ENCODE data around the gene CNTNAP5.

Gene CNTNAP5

GRCh38 chr2:124883595-124883994 lies 858.5 kb downstream of the CNTNAP5 start:
- no peak for DNase-seq
- no peaks in the 10 kb centered on the region for H3K36me3 ChIP-seq (ENCODE audit: control insufficient read depth, insufficient read depth, low read length)
- no CpG with 5 or more reads among the region's 5 CpGs for whole genome bisulfite sequencing (ENCODE audit: extremely low coverage, insufficient coverage, low lambda C conversion rate)

DNA sequence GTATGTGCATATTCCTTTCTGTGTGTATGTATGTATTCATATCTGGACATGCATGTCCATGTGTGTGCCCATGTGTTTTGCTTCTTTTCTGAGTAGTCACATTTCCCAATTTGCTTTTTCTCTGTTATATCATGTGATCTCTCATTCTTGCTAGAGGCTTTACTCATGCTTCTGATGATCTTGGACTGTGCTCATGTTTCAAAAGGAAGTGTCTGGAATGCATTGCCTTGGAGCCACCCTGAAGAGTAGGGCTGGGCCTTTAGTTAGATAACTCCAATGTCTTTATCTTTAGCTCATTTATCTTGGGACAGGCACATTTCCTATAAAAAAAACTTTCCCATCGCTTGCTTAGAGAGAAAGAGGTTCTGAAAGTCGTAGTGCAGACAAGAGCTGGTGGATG lies 859.2 kb downstream of the CNTNAP5 start:
- WGBS (ENCODE audit: extremely low coverage, insufficient coverage, low lambda C conversion rate): no CpG with 5 or more reads among the region's 2 CpGs
- Histone ChIP-seq H3K56ac (ENCODE audit: low read length) (no peak overlapping the region), H3K4ac (ENCODE audit: low read depth, low read length) (no peak overlapping the region), H2BK15ac (replicated peaks; ENCODE audit: low read depth) (no peak overlapping the region), H3K79me2 (ENCODE audit: control insufficient read depth, insufficient read depth, low read length) (no peaks in the 10 kb centered on the region), H3K18ac (ENCODE audit: low read length) (no peak overlapping the region), H3K4me3 (ENCODE audit: low read length) (no peak overlapping the region), H3K27me3 (ENCODE audit: insufficient read depth, low read length, poor library complexity) (no peaks in the 10 kb centered on the region), H2BK5ac (ENCODE audit: low read length) (no peak overlapping the region), H3K36me3 (ENCODE audit: control insufficient read depth, insufficient read depth, low read length) (no peaks in the 10 kb centered on the region), H3K23ac (ENCODE audit: low read length) (no peak overlapping the region), H4K5ac (ENCODE audit: low read length) (no peak overlapping the region), H2AK5ac (ENCODE audit: low read length) (no peak overlapping the region), H3K27ac (ENCODE audit: low read depth, low read length) (no peak overlapping the region), H3K9ac (ENCODE audit: low read length) (no peak overlapping the region), H3K79me1 (ENCODE audit: low read length) (no peaks in the 10 kb centered on the region), H4K8ac (ENCODE audit: low read depth, low read length) (no peak overlapping the region), H3K4me2 (ENCODE audit: low read length) (no peak overlapping the region), H2BK120ac (ENCODE audit: low read depth, low read length) (no peak overlapping the region), H3K4me1 (ENCODE audit: control insufficient read depth, low read depth, low read length) (no peaks in the 10 kb centered on the region)
- DNase-seq: no peak

More at GRCh38 chr2:124883595-124883994, 858.5 kb downstream of the CNTNAP5 start:
- Histone ChIP-seq H3K27ac (ENCODE audit: low read depth, low read length) (no peak overlapping the region), H3K56ac (ENCODE audit: low read length) (no peak overlapping the region), H3K27me3 (ENCODE audit: insufficient read depth, low read length, poor library complexity) (no peaks in the 10 kb centered on the region), H2BK120ac (ENCODE audit: low read depth, low read length) (no peak overlapping the region), H3K23ac (ENCODE audit: low read length) (no peak overlapping the region), H3K79me2 (ENCODE audit: control insufficient read depth, insufficient read depth, low read length) (no peaks in the 10 kb centered on the region), H3K4ac (ENCODE audit: low read depth, low read length) (no peak overlapping the region), H3K18ac (ENCODE audit: low read length) (no peak overlapping the region), H4K5ac (ENCODE audit: low read length) (no peak overlapping the region), H3K4me1 (ENCODE audit: control insufficient read depth, low read depth, low read length) (no peaks in the 10 kb centered on the region), H3K79me1 (ENCODE audit: low read length) (no peaks in the 10 kb centered on the region), H2AK5ac (ENCODE audit: low read length) (no peak overlapping the region), H3K4me3 (ENCODE audit: low read length) (no peak overlapping the region), H2BK5ac (ENCODE audit: low read length) (no peak overlapping the region), H3K4me2 (ENCODE audit: low read length) (no peak overlapping the region), H2BK15ac (replicated peaks; ENCODE audit: low read depth) (no peak overlapping the region), H4K8ac (ENCODE audit: low read depth, low read length) (no peak overlapping the region), H3K9ac (ENCODE audit: low read length) (no peak overlapping the region)

DNA sequence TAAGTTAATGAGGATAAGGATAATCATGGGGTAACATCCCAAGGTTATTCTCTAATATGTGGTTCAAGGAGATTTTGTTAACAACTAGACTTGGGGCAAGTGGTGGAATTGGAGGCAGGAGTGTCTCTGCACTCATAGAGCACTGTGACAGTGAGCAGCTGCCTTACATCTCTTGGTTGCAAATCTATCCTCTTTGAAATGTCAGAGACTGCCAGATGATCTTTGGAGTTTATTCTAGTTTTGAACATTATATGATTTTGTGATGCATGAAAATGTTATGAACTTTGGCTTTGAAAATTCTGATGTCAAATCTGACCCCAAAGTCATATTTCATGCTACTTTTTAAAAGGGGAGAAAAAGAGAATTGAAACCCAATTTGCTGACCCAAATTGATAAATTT lies 861.1 kb downstream of the CNTNAP5 start:
- DNase-seq: no peak
- H3K36me3 ChIP-seq (ENCODE audit: control insufficient read depth, insufficient read depth, low read length): no peaks in the 10 kb centered on the region
- no peak overlapping the region for H3K18ac ChIP-seq (ENCODE audit: low read length)
- no peak overlapping the region for H2BK5ac ChIP-seq (ENCODE audit: low read length)
- no peaks in the 10 kb centered on the region for H3K79me2 ChIP-seq (ENCODE audit: control insufficient read depth, insufficient read depth, low read length)
- H3K79me1 ChIP-seq (ENCODE audit: low read length): no peaks in the 10 kb centered on the region
- no peak overlapping the region for H3K56ac ChIP-seq (ENCODE audit: low read length)
- H3K23ac ChIP-seq (ENCODE audit: low read length): no peak overlapping the region
- H3K27me3 ChIP-seq (ENCODE audit: insufficient read depth, low read length, poor library complexity): no peaks in the 10 kb centered on the region
- no peak overlapping the region for H4K5ac ChIP-seq (ENCODE audit: low read length)
- no peak overlapping the region for H3K9ac ChIP-seq (ENCODE audit: low read length)
- H2BK15ac ChIP-seq (replicated peaks; ENCODE audit: low read depth): no peak overlapping the region
- no peak overlapping the region for H2BK120ac ChIP-seq (ENCODE audit: low read depth, low read length)
- no peak overlapping the region for H2AK5ac ChIP-seq (ENCODE audit: low read length)
- no peaks in the 10 kb centered on the region for H3K4me1 ChIP-seq (ENCODE audit: control insufficient read depth, low read depth, low read length)
- H3K27ac ChIP-seq (ENCODE audit: low read depth, low read length): no peak overlapping the region
- H3K4me3 ChIP-seq (ENCODE audit: low read length): no peak overlapping the region
- H3K4ac ChIP-seq (ENCODE audit: low read depth, low read length): no peak overlapping the region
- no peak overlapping the region for H3K4me2 ChIP-seq (ENCODE audit: low read length)
- no peak overlapping the region for H4K8ac ChIP-seq (ENCODE audit: low read depth, low read length)

GRCh38 chr2:124887466-124887865 lies 862.4 kb downstream of the CNTNAP5 start:
- Histone ChIP-seq H3K27me3 (ENCODE audit: insufficient read depth, low read length, poor library complexity) (no peaks in the 10 kb centered on the region), H3K56ac (ENCODE audit: low read length) (no peak overlapping the region), H3K9ac (ENCODE audit: low read length) (no peak overlapping the region), H4K5ac (ENCODE audit: low read length) (no peak overlapping the region), H2AK5ac (ENCODE audit: low read length) (no peak overlapping the region), H2BK15ac (replicated peaks; ENCODE audit: low read depth) (no peak overlapping the region), H2BK5ac (ENCODE audit: low read length) (no peak overlapping the region), H3K36me3 (ENCODE audit: control insufficient read depth, insufficient read depth, low read length) (no peaks in the 10 kb centered on the region), H4K8ac (ENCODE audit: low read depth, low read length) (no peak overlapping the region), H3K4me1 (ENCODE audit: control insufficient read depth, low read depth, low read length) (no peaks in the 10 kb centered on the region), H3K79me2 (ENCODE audit: control insufficient read depth, insufficient read depth, low read length) (no peaks in the 10 kb centered on the region), H3K18ac (ENCODE audit: low read length) (no peak overlapping the region), H3K79me1 (ENCODE audit: low read length) (no peaks in the 10 kb centered on the region), H3K23ac (ENCODE audit: low read length) (no peak overlapping the region), H3K4ac (ENCODE audit: low read depth, low read length) (no peak overlapping the region), H3K27ac (ENCODE audit: low read depth, low read length) (no peak overlapping the region), H3K4me3 (ENCODE audit: low read length) (no peak overlapping the region), H2BK120ac (ENCODE audit: low read depth, low read length) (no peak overlapping the region), H3K4me2 (ENCODE audit: low read length) (no peak overlapping the region)
- DNase-seq: no peak
- WGBS (ENCODE audit: extremely low coverage, insufficient coverage, low lambda C conversion rate): no CpG with 5 or more reads among the region's 3 CpGs

GRCh38 chr2:124888431-124888830 lies 863.3 kb downstream of the CNTNAP5 start:
- Histone ChIP-seq H2BK15ac (replicated peaks; ENCODE audit: low read depth) (no peak overlapping the region), H3K9ac (ENCODE audit: low read length) (no peak overlapping the region), H3K27ac (ENCODE audit: low read depth, low read length) (no peak overlapping the region), H3K79me1 (ENCODE audit: low read length) (no peaks in the 10 kb centered on the region), H2BK5ac (ENCODE audit: low read length) (no peak overlapping the region), H3K56ac (ENCODE audit: low read length) (no peak overlapping the region), H3K4me2 (ENCODE audit: low read length) (no peak overlapping the region), H3K4ac (ENCODE audit: low read depth, low read length) (no peak overlapping the region), H2AK5ac (ENCODE audit: low read length) (no peak overlapping the region), H3K27me3 (ENCODE audit: insufficient read depth, low read length, poor library complexity) (no peaks in the 10 kb centered on the region), H3K23ac (ENCODE audit: low read length) (no peak overlapping the region), H3K79me2 (ENCODE audit: control insufficient read depth, insufficient read depth, low read length) (no peaks in the 10 kb centered on the region), H3K36me3 (ENCODE audit: control insufficient read depth, insufficient read depth, low read length) (no peaks in the 10 kb centered on the region), H3K4me1 (ENCODE audit: control insufficient read depth, low read depth, low read length) (no peaks in the 10 kb centered on the region), H3K4me3 (ENCODE audit: low read length) (no peak overlapping the region), H4K8ac (ENCODE audit: low read depth, low read length) (no peak overlapping the region), H2BK120ac (ENCODE audit: low read depth, low read length) (no peak overlapping the region), H4K5ac (ENCODE audit: low read length) (no peak overlapping the region), H3K18ac (ENCODE audit: low read length) (no peak overlapping the region)
- no peak for DNase-seq
- WGBS (ENCODE audit: extremely low coverage, insufficient coverage, low lambda C conversion rate): no CpG with 5 or more reads among the region's 1 CpG

DNA sequence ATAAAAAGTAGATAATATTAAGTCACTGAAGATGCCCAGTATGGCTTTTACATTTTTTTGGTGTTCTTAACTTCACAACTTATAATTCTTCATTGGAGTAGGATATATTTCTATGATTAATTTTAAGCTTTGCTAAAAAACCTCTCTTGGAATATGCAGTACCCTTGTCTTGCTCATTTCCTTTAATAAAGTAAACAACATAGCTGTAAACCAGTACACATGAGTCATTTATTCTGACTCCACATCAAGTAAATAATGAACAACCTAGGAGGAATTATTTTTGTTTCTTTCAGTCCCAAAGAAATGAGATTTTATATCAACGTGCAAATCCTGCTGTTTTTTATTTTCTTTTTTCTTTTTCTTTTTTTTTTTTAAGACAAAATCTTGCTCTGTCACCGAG lies 869.1 kb downstream of the CNTNAP5 start:
- Histone ChIP-seq H3K18ac (ENCODE audit: low read length) (no peak overlapping the region), H3K36me3 (ENCODE audit: control insufficient read depth, insufficient read depth, low read length) (no peaks in the 10 kb centered on the region), H3K4ac (ENCODE audit: low read depth, low read length) (no peak overlapping the region), H2BK15ac (replicated peaks; ENCODE audit: low read depth) (no peak overlapping the region), H4K5ac (ENCODE audit: low read length) (no peak overlapping the region), H3K9ac (ENCODE audit: low read length) (no peak overlapping the region), H3K4me2 (ENCODE audit: low read length) (no peak overlapping the region), H3K27me3 (ENCODE audit: insufficient read depth, low read length, poor library complexity) (no peaks in the 10 kb centered on the region), H2BK120ac (ENCODE audit: low read depth, low read length) (no peak overlapping the region), H4K8ac (ENCODE audit: low read depth, low read length) (no peak overlapping the region), H2AK5ac (ENCODE audit: low read length) (no peak overlapping the region), H3K27ac (ENCODE audit: low read depth, low read length) (no peak overlapping the region), H3K23ac (ENCODE audit: low read length) (no peak overlapping the region), H3K4me3 (ENCODE audit: low read length) (no peak overlapping the region), H3K79me1 (ENCODE audit: low read length) (no peaks in the 10 kb centered on the region), H2BK5ac (ENCODE audit: low read length) (no peak overlapping the region), H3K79me2 (ENCODE audit: control insufficient read depth, insufficient read depth, low read length) (no peaks in the 10 kb centered on the region), H3K56ac (ENCODE audit: low read length) (no peak overlapping the region), H3K4me1 (ENCODE audit: control insufficient read depth, low read depth, low read length) (no peaks in the 10 kb centered on the region)
- WGBS (ENCODE audit: extremely low coverage, insufficient coverage, low lambda C conversion rate): no CpG with 5 or more reads among the region's 2 CpGs
- DNase-seq: no peak
